SK-N-SH treated with all-trans-retinoic acid at 6 μM for 48 hours (cell line): ENCODE data around the gene RAB11B.
A peak's percentile ranks its signal among the peaks of the same experiment; 100 is the strongest.

Source experiments
- ATAC-seq: fragments of 200-7000 bp; cut with Tn5 transposase; 3 replicates; pipeline ENCODE4 v1.9.1; 2020; ENCODE audit warnings: mild to moderate bottlenecking, moderate library complexity
- ARNTL ChIP-seq: fragments of 450-650 bp; formaldehyde crosslinking; IDR thresholded peaks from 2 replicates; pipeline ENCODE4 v1.5.0; 2020; ENCODE audit warnings: low read depth, mild to moderate bottlenecking, moderate library complexity, borderline replicate concordance
- BACH2 ChIP-seq: fragments of 250-450 bp; sonication (Bioruptor Pico); IDR thresholded peaks from 2 replicates; pipeline ENCODE4 v1.9.0; 2021; ENCODE audit warnings: mild to moderate bottlenecking, borderline replicate concordance
- CSDC2 ChIP-seq: fragments of 250-450 bp; sonication (Bioruptor Pico); IDR thresholded peaks from 2 replicates; pipeline ENCODE4 v1.5.0; 2020; ENCODE audit warnings: mild to moderate bottlenecking, moderate library complexity
- CSRNP3 ChIP-seq: fragments of 250-450 bp; sonication (Bioruptor Pico); IDR thresholded peaks from 2 replicates; pipeline ENCODE4 v1.5.1; 2021; ENCODE audit warnings: mild to moderate bottlenecking, moderate library complexity
- ESRRG ChIP-seq: fragments of 250-450 bp; sonication (Bioruptor Pico); IDR thresholded peaks from 2 replicates; pipeline ENCODE4 v1.6.1; 2021; ENCODE audit warnings: mild to moderate bottlenecking
- GLIS3 ChIP-seq: fragments of 250-450 bp; sonication (Bioruptor Pico); IDR thresholded peaks from 2 replicates; pipeline ENCODE4 v1.5.0; 2020; ENCODE audit warnings: mild to moderate bottlenecking, moderate library complexity
- ISL1 ChIP-seq: fragments of 250-450 bp; sonication (Bioruptor Pico); IDR thresholded peaks from 2 replicates; pipeline ENCODE4 v2.1.2; 2022; ENCODE audit warnings: mild to moderate bottlenecking, moderate library complexity
- OSR1 ChIP-seq: fragments of 250-450 bp; sonication (Bioruptor Pico); IDR thresholded peaks from 2 replicates; pipeline ENCODE4 v1.8.0; 2022; ENCODE audit warnings: moderate library complexity, mild to moderate bottlenecking, inconsistent platforms
- PATZ1 ChIP-seq: fragments of 250-450 bp; sonication (Bioruptor Pico); IDR thresholded peaks from 2 replicates; pipeline ENCODE4 v1.8.0; 2020; ENCODE audit warnings: mild to moderate bottlenecking, moderate library complexity, borderline replicate concordance
- POU6F1 ChIP-seq: fragments of 250-450 bp; sonication (Bioruptor Pico); IDR thresholded peaks from 2 replicates; pipeline ENCODE4 v1.8.0; 2021; ENCODE audit warnings: low read depth, mild to moderate bottlenecking, moderate library complexity, borderline replicate concordance
- RARB ChIP-seq: fragments of 250-450 bp; sonication (Bioruptor Pico); IDR thresholded peaks from 2 replicates; pipeline ENCODE4 v1.8.0; 2021; ENCODE audit warnings: mild to moderate bottlenecking, moderate library complexity
- SNAI2 ChIP-seq: fragments of 250-450 bp; sonication (Bioruptor Pico); IDR thresholded peaks from 2 replicates; pipeline ENCODE4 v1.5.0; 2020; ENCODE audit warnings: mild to moderate bottlenecking, moderate library complexity
- TCF4 ChIP-seq: fragments of 250-450 bp; sonication (Bioruptor Pico); IDR thresholded peaks from 2 replicates; pipeline ENCODE4 v1.8.0; 2021; ENCODE audit warnings: mild to moderate bottlenecking, moderate library complexity, borderline replicate concordance
- TSHZ2 ChIP-seq: fragments of 250-450 bp; sonication (Bioruptor Pico); IDR thresholded peaks from 2 replicates; pipeline ENCODE4 v1.5.0; 2020; ENCODE audit warnings: mild to moderate bottlenecking, moderate library complexity
- ZC3H10 ChIP-seq: fragments of 250-450 bp; sonication (Bioruptor Pico); IDR thresholded peaks from 2 replicates; pipeline ENCODE4 v1.5.1; 2021; ENCODE audit warnings: mild to moderate bottlenecking, moderate library complexity
- ZFP3 ChIP-seq: fragments of 250-450 bp; sonication (Bioruptor Pico); IDR thresholded peaks from 2 replicates; pipeline ENCODE4 v1.5.0; 2020; ENCODE audit warnings: mild to moderate bottlenecking, moderate library complexity
- ZFP30 ChIP-seq: fragments of 450-650 bp; formaldehyde crosslinking; IDR thresholded peaks from 2 replicates; pipeline ENCODE4 v1.5.0; 2022; ENCODE audit warnings: mild to moderate bottlenecking, moderate library complexity
- ZNF565 ChIP-seq: fragments of 450-650 bp; formaldehyde crosslinking; conservative IDR thresholded peaks from 2 replicates; pipeline ENCODE4 v1.5.0; 2020; ENCODE audit warnings: low read depth, mild to moderate bottlenecking, moderate library complexity
- ZNF8 ChIP-seq: fragments of 450-650 bp; formaldehyde crosslinking; IDR thresholded peaks from 2 replicates; pipeline ENCODE4 v1.5.0; 2020; ENCODE audit warnings: mild to moderate bottlenecking, moderate library complexity

RAB11B gene

GRCh38 chr19:8397746-8398310, 7.7 kb downstream of the RAB11B start:
- ATAC-seq, result no peak
- no peak for TF ChIP-seq ZC3H10 (CRISPR knock-in tag)
- no peak for TF ChIP-seq PATZ1 (CRISPR knock-in tag)
- no peak for TF ChIP-seq ZFP30 (CRISPR knock-in tag)

GRCh38 chr19:8398311-8398771, 8.2 kb downstream of the RAB11B start:
- TF ChIP-seq RARB (no peak), ZNF565 (no peak), ZFP30 (CRISPR knock-in tag) (no peak)

GRCh38 chr19:8399681-8400188, 9.6 kb downstream of the RAB11B start:
- no peak for TF ChIP-seq CSRNP3
- TF ChIP-seq ZFP3 (CRISPR knock-in tag), result peak; percentile 90
- TF ChIP-seq, all 23 proteins: peak for 1

More at GRCh38 chr19:8398311-8398771, 8.2 kb downstream of the RAB11B start:
- ATAC-seq, result no peak

GRCh38 chr19:8401981-8402411, 11.8 kb downstream of the RAB11B start:
- no peak for ATAC-seq
- TF ChIP-seq BACH2 (CRISPR knock-in tag), result no peak
- no peak for TF ChIP-seq CSDC2 (CRISPR knock-in tag)
- TF ChIP-seq ESRRG, result no peak
- TF ChIP-seq SNAI2 (CRISPR knock-in tag), result no peak

More at GRCh38 chr19:8399681-8400188, 9.6 kb downstream of the RAB11B start:
- no peak for ATAC-seq

GRCh38 chr19:8403098-8403819, 13.1 kb downstream of the RAB11B start:
- no peak for ATAC-seq

More at GRCh38 chr19:8403098-8403819, 13.1 kb downstream of the RAB11B start:
- TF ChIP-seq ZC3H10 (CRISPR knock-in tag) (no peak), PATZ1 (CRISPR knock-in tag) (no peak), ISL1 (CRISPR knock-in tag) (no peak), ZFP30 (CRISPR knock-in tag) (no peak), OSR1 (CRISPR knock-in tag) (no peak), BACH2 (CRISPR knock-in tag) (no peak), ESRRG (no peak), ZNF565 (no peak), POU6F1 (CRISPR knock-in tag) (no peak), GLIS3 (no peak), TSHZ2 (no peak), SNAI2 (CRISPR knock-in tag) (no peak), TCF4 (CRISPR knock-in tag) (no peak), CSDC2 (CRISPR knock-in tag) (no peak), ARNTL (CRISPR knock-in tag) (no peak), CSRNP3 (no peak), ZNF8 (CRISPR knock-in tag) (no peak), ZFP3 (CRISPR knock-in tag) (no peak)
